Caco-2 (cell line): ENCODE measurements around the gene MTHFSD. TPM values are rescaled to one million over a fixed set of nuclear protein-coding genes. Genes with fewer than 3 reads are reported as not detected.

Experiments used
- BruUV-seq: library from RNA; stranded (reverse); fragments of 400-500 nt; replicated peaks from 2 replicates; lab custom pipeline; 2021; lab: Mats Ljungman, UMichigan
- CTCF ChIA-PET: fragments of 300-600 bp; sonication (Branson Sonifier 250); formaldehyde crosslinking; loops from one replicate; lab custom pipeline; 2022; ENCODE audit warnings: antibody characterized with exemption; lab: Charles Lee
- POLR2A ChIA-PET: fragments of 300-600 bp; sonication (Branson Sonifier 250); formaldehyde crosslinking; loops from one replicate; lab custom pipeline; 2022; ENCODE audit warnings: antibody characterized with exemption; lab: Charles Lee
- DNase-seq, 2 experiments: peaks; one replicate each; pipeline versions ENCODE4 v3.0.0 to v3.0.0-alpha.2; 2020 to 2022
- H3K27me3 ChIP-seq: replicated peaks from 2 replicates; pipeline ENCODE4 v1.6.0; 2011; ENCODE audit warnings: low read length; ENCODE audit not compliant: control insufficient read depth, insufficient read depth
- H3K36me3 ChIP-seq: 2 replicates; pipeline ENCODE4 v1.5.1; 2011; ENCODE audit warnings: low read length; ENCODE audit not compliant: control insufficient read depth, insufficient read depth
- H3K4me1 ChIP-seq: fragments of 250-450 bp; sonication (Bioruptor Pico); 2 replicates; pipeline ENCODE4 v1.5.1; 2020; ENCODE audit warnings: mild to moderate bottlenecking
- H3K4me3 ChIP-seq: 2 replicates; pipeline ENCODE4 v1.5.1; 2011; ENCODE audit warnings: low read depth, mild to moderate bottlenecking, control low read depth, low read length
- H3K9me3 ChIP-seq: fragments of 250-450 bp; sonication (Bioruptor Pico); 2 replicates; pipeline ENCODE4 v1.5.1; 2020; ENCODE audit warnings: mild to moderate bottlenecking, moderate library complexity
- H3K27ac Mint-ChIP-seq: one replicate; pipeline ENCODE4 v1.8.0; 2022; ENCODE audit warnings: mixed read lengths; ENCODE audit not compliant: unreplicated experiment
- H3K27me3 Mint-ChIP-seq: one replicate; pipeline ENCODE4 v1.8.0; 2022; ENCODE audit warnings: mixed read lengths; ENCODE audit not compliant: insufficient read depth, unreplicated experiment
- H3K36me3 Mint-ChIP-seq: one replicate; pipeline ENCODE4 v1.8.0; 2022; ENCODE audit warnings: mild to moderate bottlenecking, mixed read lengths; ENCODE audit not compliant: insufficient read depth, unreplicated experiment
- H3K4me1 Mint-ChIP-seq: one replicate; pipeline ENCODE4 v1.8.0; 2022; ENCODE audit warnings: low read depth, mixed read lengths; ENCODE audit not compliant: unreplicated experiment
- H3K4me3 Mint-ChIP-seq: one replicate; pipeline ENCODE4 v1.8.0; 2022; ENCODE audit warnings: mild to moderate bottlenecking, moderate library complexity, mixed read lengths; ENCODE audit not compliant: unreplicated experiment
- H3K9me3 Mint-ChIP-seq: one replicate; pipeline ENCODE4 v1.8.0; 2022; ENCODE audit warnings: mixed read lengths; ENCODE audit not compliant: unreplicated experiment
- CTCF ChIP-seq, 2 experiments: fragments of 200-600 bp in 1 of 2; IDR thresholded peaks; 1 replicate in 1 of 2; 2 replicates in 1 of 2; pipeline versions ENCODE4 v1.5.1 to v1.8.0; 2011 to 2022; ENCODE audit warnings: antibody characterized with exemption in 1 of 2, control low read depth in 1 of 2, inconsistent platforms in 1 of 2, low read depth in 1 of 2, low read length in 1 of 2, mild to moderate bottlenecking in 1 of 2, moderate library complexity in 1 of 2; ENCODE audit not compliant: insufficient read depth in 1 of 2, severe bottlenecking in 1 of 2, unreplicated experiment in 1 of 2
- intact Hi-C: fragments of 100-400 bp; cut with micrococcal nuclease; formaldehyde crosslinking; loops from one replicate; pipeline ENCODE4 v1.10.0; 2022; ENCODE audit not compliant: unreplicated experiment
- total RNA-seq: library from RNA; stranded (reverse); gene quantifications from 2 replicates; pipeline ENCODE4 v1.2.3, GENCODE V29; 2022

The MTHFSD gene
- total RNA-seq, 1 experiment from 2014 or later, result 33.0 TPM

DNA sequence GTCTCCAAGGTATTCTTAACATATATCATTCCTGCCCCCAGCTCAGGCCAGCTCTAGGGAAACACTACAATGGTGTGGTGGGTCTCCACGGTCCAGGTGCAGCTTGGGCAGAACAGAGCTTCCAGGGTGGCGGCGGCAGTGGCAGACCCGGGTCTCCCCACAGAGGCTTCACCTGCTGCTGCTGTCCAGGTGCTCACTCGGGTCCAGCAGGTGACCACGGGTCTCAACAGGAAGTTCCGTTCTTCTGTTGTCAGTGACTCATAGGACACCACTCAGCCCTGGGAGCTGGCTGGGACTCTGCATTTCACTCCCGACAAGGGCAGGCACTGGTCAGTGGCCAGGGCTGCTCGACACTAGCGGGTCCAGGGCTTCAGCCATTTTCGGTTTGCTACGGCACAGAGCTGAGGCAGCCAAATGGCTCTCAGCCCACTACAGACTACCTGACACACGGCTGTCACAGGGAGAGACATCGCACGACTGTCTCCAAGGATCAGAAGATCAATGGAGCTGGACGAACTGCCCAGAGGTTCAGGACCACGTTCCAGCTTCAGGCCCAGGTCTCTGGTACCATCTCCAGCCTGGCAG lies 16.7 kb downstream of the MTHFSD start:
- Mint-ChIP-seq H3K4me1 (no peaks in the 10 kb centered on the region), H3K36me3 (peaks cover 18% of the 10 kb centered on the region)
- no peaks in the 10 kb centered on the region for H3K9me3 ChIP-seq

DNA sequence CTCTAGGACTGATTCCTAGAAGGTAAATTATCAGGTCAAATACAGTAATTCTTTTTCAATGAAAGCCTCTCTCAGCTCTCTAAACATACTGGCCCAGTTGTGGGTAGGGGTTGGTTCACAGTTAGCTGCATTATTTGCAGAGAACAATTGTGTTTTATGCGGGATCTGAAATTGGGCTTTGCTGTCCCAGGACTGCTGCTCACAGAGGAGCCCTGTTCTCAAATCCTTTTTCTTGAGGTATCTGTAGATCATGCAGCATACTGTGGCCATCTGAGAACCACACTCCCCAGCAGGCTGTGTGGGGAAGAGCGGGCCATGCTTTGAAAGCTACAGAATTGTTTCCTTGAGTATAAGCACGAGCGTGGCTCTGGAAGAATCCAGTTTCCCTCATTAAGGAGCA lies 17.5 kb downstream of the MTHFSD start:
- ChIA-PET POLR2A (no interaction called here), CTCF (no interaction called here)
- H3K9me3 ChIP-seq, result no peaks in the 10 kb centered on the region
- no peak for TF ChIP-seq CTCF (IDR thresholded peaks at IDR 0.05; ENCODE audit: insufficient read depth in 1 of 2, low read depth in 1 of 2, low read length in 1 of 2, severe bottlenecking in 1 of 2, unreplicated experiment in 1 of 2)
- H3K36me3 ChIP-seq, result no peaks in the 10 kb centered on the region; the same call in 1 of the 2 replicates
- Mint-ChIP-seq H3K27me3 (no peaks in the 10 kb centered on the region), H3K36me3 (peaks cover 18% of the 10 kb centered on the region), H3K4me3 (no peak overlapping the region), H3K27ac (no peak overlapping the region), H3K4me1 (no peaks in the 10 kb centered on the region), H3K9me3 (no peaks in the 10 kb centered on the region)
- no peak overlapping the region for H3K4me3 ChIP-seq
- no TSS peak for BruUV-seq
- no peaks in the 10 kb centered on the region for H3K27me3 ChIP-seq
- H3K4me1 ChIP-seq, result no peaks in the 10 kb centered on the region
- intact Hi-C loops, result no loop called here
- no peak for DNase-seq

More for the DNA sequence above, 16.7 kb downstream of the MTHFSD start:
- no peak for DNase-seq
- POLR2A ChIA-PET, result no interaction called here
- no TSS peak for BruUV-seq
- no peak for TF ChIP-seq CTCF (IDR thresholded peaks at IDR 0.05; ENCODE audit: insufficient read depth in 1 of 2, low read depth in 1 of 2, low read length in 1 of 2, severe bottlenecking in 1 of 2, unreplicated experiment in 1 of 2)
- no peak overlapping the region for H3K4me3 Mint-ChIP-seq
- no peak overlapping the region for H3K27ac Mint-ChIP-seq
- Histone ChIP-seq H3K4me3 (no peak overlapping the region), H3K4me1 (no peaks in the 10 kb centered on the region), H3K27me3 (no peaks in the 10 kb centered on the region), H3K36me3 (no peaks in the 10 kb centered on the region; the same call in 1 of the 2 replicates)
- CTCF ChIA-PET, result no interaction called here
- intact Hi-C loops, result no loop called here
- H3K9me3 Mint-ChIP-seq, result no peaks in the 10 kb centered on the region
- no peaks in the 10 kb centered on the region for H3K27me3 Mint-ChIP-seq

- Histone ChIP-seq H3K27me3 (no peaks in the 10 kb centered on the region), H3K9me3 (no peaks in the 10 kb centered on the region), H3K36me3 (no peaks in the 10 kb centered on the region; the same call in 1 of the 2 replicates), H3K4me1 (no peaks in the 10 kb centered on the region), H3K4me3 (no peak overlapping the region)
- TF ChIP-seq CTCF (IDR thresholded peaks at IDR 0.05; ENCODE audit: insufficient read depth in 1 of 2, low read depth in 1 of 2, low read length in 1 of 2, severe bottlenecking in 1 of 2, unreplicated experiment in 1 of 2), result no peak
- no peak for DNase-seq
- Mint-ChIP-seq H3K4me3 (no peak overlapping the region), H3K27ac (no peak overlapping the region), H3K36me3 (peaks cover 18% of the 10 kb centered on the region), H3K27me3 (no peaks in the 10 kb centered on the region), H3K9me3 (no peaks in the 10 kb centered on the region), H3K4me1 (no peaks in the 10 kb centered on the region)
- ChIA-PET CTCF (no interaction called here), POLR2A (no interaction called here)
- BruUV-seq, result no TSS peak
- intact Hi-C loops, result no loop called here
Observed at GRCh38 chr16:86536621-86537020, 18.4 kb downstream of the MTHFSD start.
